Activated naive CD4-positive, alpha-beta T cell (primary cell): ENCODE data around the gene NLGN4X.
"Not testable (repeated sequence)": the region's sequence is repeated elsewhere in the genome, so short reads cannot be mapped to it uniquely, and the experiment has no call there.

ENCODE experiments used
- DNase-seq, 4 experiments: peaks; one replicate each; lab custom pipeline; 2025; lab: John Stamatoyannopoulos, UW

Gene NLGN4X

GRCh38 chrX:6005856-6006255 is 222.8 kb downstream of the NLGN4X start:
- DNase-seq = no peak

DNA sequence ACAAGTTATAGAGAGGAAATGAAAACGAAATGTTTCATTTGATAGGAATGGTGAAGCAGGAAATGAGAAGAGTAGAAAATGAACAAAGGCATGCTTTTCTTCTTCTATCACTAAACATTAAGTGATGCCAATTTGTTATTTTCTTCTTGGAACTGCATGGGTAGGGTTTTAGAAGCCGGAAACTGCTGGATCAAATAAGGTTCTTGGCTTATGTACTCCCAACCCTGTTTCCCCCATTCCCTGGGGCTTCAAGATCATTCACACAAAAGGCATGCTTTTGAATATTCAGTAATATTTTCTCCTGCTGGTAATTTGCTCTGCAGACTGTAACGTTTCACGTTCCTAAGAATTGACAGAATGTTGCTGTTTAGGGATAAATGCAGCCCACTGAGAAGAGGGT is 224.1 kb downstream of the NLGN4X start:
- DNase-seq = no peak

- no peak for DNase-seq
Observed at GRCh38 chrX:6002056-6002455, 226.6 kb downstream of the NLGN4X start.

- no peak for DNase-seq
Observed at GRCh38 chrX:5998901-5999300, 229.8 kb downstream of the NLGN4X start.

DNA sequence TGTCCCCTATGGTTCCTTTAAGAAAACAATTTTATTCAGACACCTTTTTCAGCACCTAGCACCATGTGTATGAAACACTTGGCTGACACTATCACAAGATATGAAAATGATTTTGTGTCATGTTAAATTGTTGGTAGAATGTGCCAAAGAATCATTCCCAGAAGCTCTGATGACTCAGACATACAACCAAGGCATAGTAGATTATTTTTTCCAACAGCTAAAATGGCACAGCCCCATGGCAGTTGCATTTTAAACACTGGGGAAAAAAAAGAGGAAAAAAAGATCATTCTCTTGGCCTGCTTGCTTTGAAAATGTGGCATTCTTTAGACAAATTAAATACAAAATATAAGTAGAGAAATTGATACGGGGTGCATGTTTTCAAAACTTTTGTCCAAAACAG is 230.2 kb downstream of the NLGN4X start:
- no peak for DNase-seq

DNA sequence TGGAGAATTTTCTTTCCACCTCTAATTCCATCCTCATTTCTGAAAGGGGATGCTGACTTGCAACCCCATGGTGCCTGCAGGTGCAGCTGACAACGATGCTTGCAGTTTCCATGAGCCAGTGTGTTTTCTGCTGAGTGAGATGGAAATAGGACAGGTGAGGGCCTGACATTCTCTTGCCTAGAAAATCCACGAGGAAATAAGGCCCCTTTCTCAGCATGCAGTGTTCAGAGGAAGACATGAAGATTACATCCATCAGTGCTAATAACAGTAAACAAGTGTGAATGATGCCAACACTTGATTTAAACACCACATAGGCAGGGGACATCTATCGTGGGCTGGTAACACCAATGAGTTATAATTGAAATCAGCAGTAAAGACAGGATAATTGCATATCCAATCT is 237.3 kb downstream of the NLGN4X start:
- DNase-seq = no peak

DNA sequence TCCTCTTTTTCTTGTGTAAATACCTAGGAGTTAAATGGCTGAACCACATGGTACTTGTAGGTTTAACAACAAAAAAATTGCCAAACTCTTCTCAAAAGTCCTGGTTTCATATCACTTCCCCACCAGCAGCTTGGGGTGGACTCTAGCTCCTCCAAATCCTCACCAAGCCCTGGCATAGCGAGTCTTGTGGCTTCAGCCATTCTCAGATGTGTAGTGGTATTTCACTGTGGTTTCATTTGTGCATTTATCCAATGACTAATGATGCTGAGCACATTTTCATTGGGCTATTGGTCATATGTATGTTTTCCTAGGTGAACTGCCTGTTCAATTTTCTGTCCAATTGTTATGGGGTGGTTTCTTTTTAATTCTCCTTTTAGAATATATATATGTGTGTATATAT is 249.3 kb downstream of the NLGN4X start:
- no peak for DNase-seq

- no peak for DNase-seq
Observed at GRCh38 chrX:5976332-5976731, 252.3 kb downstream of the NLGN4X start.

- DNase-seq = no peak
Observed at GRCh38 chrX:5971300-5971699, 257.4 kb downstream of the NLGN4X start.

GRCh38 chrX:5965406-5965805 is 263.3 kb downstream of the NLGN4X start:
- DNase-seq = no peak

DNA sequence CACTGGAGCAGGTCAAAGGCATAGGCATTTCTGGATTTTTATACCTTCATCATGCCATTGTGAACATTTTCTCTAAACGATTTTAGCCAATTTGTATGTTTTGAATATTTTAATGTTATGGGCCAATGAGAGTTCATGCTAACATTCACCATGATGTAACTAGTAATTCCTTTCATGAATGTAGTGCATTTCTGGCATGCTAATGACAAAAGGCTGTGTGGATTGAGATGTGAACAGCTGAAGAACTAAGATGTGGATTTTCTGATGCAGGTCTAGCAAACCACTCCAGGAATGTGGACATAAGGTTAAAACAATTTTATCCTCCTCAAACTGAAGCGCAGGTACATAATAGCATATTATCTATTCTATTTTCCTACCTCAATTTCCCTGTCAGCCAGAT is 269.4 kb downstream of the NLGN4X start:
- DNase-seq = no peak

DNA sequence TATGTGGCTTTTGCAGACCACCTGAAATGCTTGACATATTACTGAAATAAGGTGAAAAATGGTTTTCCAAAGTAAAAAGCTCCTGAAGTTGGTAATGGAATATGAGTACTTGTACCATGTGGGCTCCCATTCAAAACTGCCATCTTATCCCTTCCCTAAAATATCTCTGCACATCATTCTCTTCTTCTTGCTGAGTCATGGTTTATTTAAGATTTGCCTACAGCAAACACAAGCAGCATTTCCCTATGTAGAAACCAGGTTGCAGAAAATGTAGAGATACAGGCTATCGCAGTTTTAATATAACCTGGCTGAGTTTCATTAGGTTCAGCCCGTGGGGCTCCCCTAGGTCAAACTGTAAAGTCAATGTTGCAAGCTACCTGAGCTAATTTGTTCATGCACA is 270.1 kb downstream of the NLGN4X start:
- no peak for DNase-seq

- DNase-seq = no peak
Observed at GRCh38 chrX:5957506-5957905, 271.2 kb downstream of the NLGN4X start.

- DNase-seq = no peak
Observed at GRCh38 chrX:5936438-5936837, 292.2 kb downstream of the NLGN4X start.

GRCh38 chrX:5928224-5928623 is 300.4 kb downstream of the NLGN4X start:
- DNase-seq = no peak

- DNase-seq = no peak
Observed at GRCh38 chrX:5916945-5917344, 311.7 kb downstream of the NLGN4X start.

GRCh38 chrX:5915783-5916182 is 312.9 kb downstream of the NLGN4X start:
- no peak for DNase-seq

DNA sequence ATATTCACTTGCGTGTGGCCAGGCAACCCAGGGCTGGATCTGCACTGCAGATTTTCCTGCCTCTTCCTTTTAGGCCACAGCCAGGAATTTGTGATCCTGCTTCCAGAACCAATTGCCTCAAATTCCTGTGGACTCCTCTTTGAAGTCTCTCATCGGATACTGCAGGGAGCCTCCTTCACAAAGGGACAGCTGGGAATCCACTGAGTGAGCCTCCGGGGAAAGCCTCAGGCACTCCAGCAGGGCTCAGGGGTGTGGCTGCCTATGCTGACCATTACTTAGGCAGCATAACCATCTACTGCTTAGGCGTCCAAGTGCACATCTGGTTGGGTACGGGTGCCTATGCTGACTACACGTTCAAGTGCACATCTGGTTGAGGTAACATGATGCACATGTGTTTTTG is 321.5 kb downstream of the NLGN4X start:
- DNase-seq = no peak

DNA sequence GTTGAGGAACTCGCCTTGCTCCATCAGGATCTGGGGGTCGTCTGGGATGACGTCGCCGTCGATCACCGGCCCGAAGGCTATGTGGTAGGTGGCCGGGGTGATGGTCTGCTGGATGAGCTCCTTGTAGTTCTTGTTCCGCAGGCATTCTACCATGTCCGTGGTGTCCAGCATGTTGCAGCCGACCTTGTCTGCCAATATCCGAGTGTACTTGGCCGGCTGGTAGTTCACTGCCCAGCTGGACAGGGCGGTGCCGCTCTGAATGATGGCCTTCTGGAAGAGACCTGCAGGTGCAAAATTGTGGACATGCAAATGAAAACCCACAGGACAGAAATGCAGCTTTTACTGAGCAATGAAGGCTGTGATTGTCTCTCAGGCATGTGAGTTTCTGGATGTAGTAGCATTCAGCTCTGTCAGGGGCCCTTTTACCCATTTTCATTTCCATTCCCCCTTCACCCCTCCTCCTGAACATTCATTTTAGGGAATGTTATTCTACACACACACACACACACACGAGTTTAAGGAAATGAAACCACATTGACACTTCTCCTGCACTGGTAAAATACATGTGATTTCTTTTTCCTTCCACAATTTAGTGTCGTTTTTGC is 325.0 kb downstream of the NLGN4X start:
- DNase-seq = not testable (repeated sequence)

- no peak for DNase-seq
Observed at GRCh38 chrX:5898463-5898862, 330.2 kb downstream of the NLGN4X start.

- DNase-seq = no peak
Observed at GRCh38 chrX:5891378-5891777, 337.3 kb downstream of the NLGN4X start.

DNA sequence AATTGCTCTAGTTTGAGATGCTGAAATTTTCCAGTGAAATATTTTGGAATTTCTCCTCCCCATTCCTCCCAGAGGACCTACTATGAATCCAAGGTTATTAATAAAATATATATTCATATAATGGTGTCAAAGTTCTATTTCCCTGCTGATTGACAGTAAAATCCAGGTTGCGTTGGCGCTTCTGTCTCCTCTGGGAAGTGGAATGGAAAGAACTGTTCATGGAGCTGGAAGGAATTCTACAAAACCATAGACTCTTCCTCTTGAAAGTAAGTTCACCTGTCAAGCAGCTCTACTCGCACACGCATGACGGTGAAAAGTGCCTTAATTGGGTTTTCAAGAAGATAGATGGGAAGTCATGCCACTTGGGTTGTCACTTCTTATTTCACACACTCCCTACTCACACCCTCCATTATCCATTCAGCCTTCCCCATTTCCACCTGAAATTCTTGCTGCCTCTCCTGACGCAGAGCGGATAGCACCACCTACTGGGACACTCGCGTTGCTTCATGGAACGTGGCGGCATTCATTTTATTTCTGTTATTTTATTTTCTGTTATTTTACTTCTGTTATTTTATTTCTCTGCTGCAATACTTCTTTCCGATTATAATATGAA is 351.6 kb downstream of the NLGN4X start:
- no peak for DNase-seq

- no peak for DNase-seq
Observed at GRCh38 chrX:5870238-5870637, 358.4 kb downstream of the NLGN4X start.

GRCh38 chrX:5869786-5870185 is 358.9 kb downstream of the NLGN4X start:
- no peak for DNase-seq
